IMR-90 (cell line): ENCODE results near the gene MRPL54. TPM values are rescaled to one million over a fixed set of nuclear protein-coding genes. Genes with fewer than 3 reads are reported as not detected.

Experiments
- microRNA-seq, 2 experiments: library from miRNA; stranded (forward) in 1 of 2; unstranded in 1 of 2; fragments of 10-50 nt in 1 of 2; fragments of <30 nt in 1 of 2; gene quantifications in 1 of 2; microRNA quantifications in 1 of 2; one replicate each; pipeline versions ENCODE3 to v1.1.0; 2013 to 2020; ENCODE audit not compliant: insufficient read depth in 1 of 2, insufficient read length in 1 of 2, unreplicated experiment in 1 of 2
- polyA plus RNA-seq, 3 experiments: library from polyadenylated mRNA; depleted of rRNA; stranded (reverse); fragments of >200 nt; gene quantifications; 2 replicates each; pipeline ENCODE4 v1.2.3, GENCODE V29; 2012; ENCODE audit warnings: low replicate concordance in 1 of 3
- small RNA-seq, 5 experiments: library from RNA; depleted of rRNA; stranded (forward); fragments of <200 nt; gene quantifications; one replicate each; pipeline ENCODE3, GENCODE V24; 2012
- total RNA-seq: library from RNA; depleted of rRNA; stranded (reverse); fragments of >200 nt; gene quantifications from 2 replicates; pipeline ENCODE4 v1.2.3, GENCODE V29; 2012; rRNA removed

The MRPL54 gene
- total and polyA plus RNA-seq, 2 of the 4 experiments (the other 2 are of a cell fraction): 55.9 to 75.7 TPM

Small RNAs within 50 kb of the gene (microRNA-seq; reads per million reads assigned to microRNA genes)
- not detected for gene AC005777.1 (ENCODE audit: insufficient read depth, insufficient read length)

Small RNAs within 50 kb of the gene (small RNA-seq; reads per million reads assigned to genes)
- 0 reads per million in 5 experiments for gene AC005777.1

Other genes with a start within 250 kb of the MRPL54 start
- not detected in 2 replicates for gene TEKTIP1, start 223.5 kb upstream of the MRPL54 start, total RNA-seq
- not detected in 2 replicates for gene TEKTIP1, start 223.5 kb upstream of the MRPL54 start, polyA plus RNA-seq (2012; rRNA removed)
- 20.4 and 25.0 TPM in 2 replicates for gene MFSD12, start 205.1 kb upstream of the MRPL54 start, total RNA-seq
- gene MFSD12, start 205.1 kb upstream of the MRPL54 start, polyA plus RNA-seq (2012; rRNA removed): 77.2 and 85.1 TPM in 2 replicates
- gene HMG20B, start 189.7 kb upstream of the MRPL54 start, total RNA-seq: 57.5 and 59.4 TPM in 2 replicates
- 63.8 and 76.9 TPM in 2 replicates for gene HMG20B, start 189.7 kb upstream of the MRPL54 start, polyA plus RNA-seq (2012; rRNA removed)
- gene GIPC3, start 177.2 kb upstream of the MRPL54 start, total RNA-seq: under 0.01 TPM in 2 replicates
- gene GIPC3, start 177.2 kb upstream of the MRPL54 start, polyA plus RNA-seq (2012; rRNA removed): 0.36 and 0.42 TPM in 2 replicates
- gene TBXA2R, start 155.8 kb upstream of the MRPL54 start, total RNA-seq: 0.28 and 0.36 TPM in 2 replicates
- gene TBXA2R, start 155.8 kb upstream of the MRPL54 start, polyA plus RNA-seq (2012; rRNA removed): 2.3 and 3.6 TPM in 2 replicates
- 10.8 and 12.8 TPM in 2 replicates for gene CACTIN, start 135.9 kb upstream of the MRPL54 start, total RNA-seq
- gene CACTIN, start 135.9 kb upstream of the MRPL54 start, polyA plus RNA-seq (2012; rRNA removed): 19.5 and 25.1 TPM in 2 replicates
- gene PIP5K1C, start 62.2 kb upstream of the MRPL54 start, total RNA-seq: 10.8 and 13.6 TPM in 2 replicates
- gene PIP5K1C, start 62.2 kb upstream of the MRPL54 start, polyA plus RNA-seq (2012; rRNA removed): 23.3 and 28.0 TPM in 2 replicates
- gene TJP3, start 54.3 kb upstream of the MRPL54 start, total RNA-seq: not detected in 2 replicates
- gene TJP3, start 54.3 kb upstream of the MRPL54 start, polyA plus RNA-seq (2012; rRNA removed): not detected in 2 replicates
- gene APBA3, start 990 bp upstream of the MRPL54 start, total RNA-seq: 8.6 and 9.5 TPM in 2 replicates
- 18.4 and 21.0 TPM in 2 replicates for gene APBA3, start 990 bp upstream of the MRPL54 start, polyA plus RNA-seq (2012; rRNA removed)
- not detected in 2 replicates for gene RAX2, start 9.5 kb downstream of the MRPL54 start, total RNA-seq
- not detected in 2 replicates for gene RAX2, start 9.5 kb downstream of the MRPL54 start, polyA plus RNA-seq (2012; rRNA removed)
- gene MATK, start 23.7 kb downstream of the MRPL54 start, total RNA-seq: not detected in 2 replicates
- gene MATK, start 23.7 kb downstream of the MRPL54 start, polyA plus RNA-seq (2012; rRNA removed): not detected in 2 replicates
- 0.28 TPM in 1 of 2 replicates, not detected in the other for gene ZFR2, start 106.4 kb downstream of the MRPL54 start, total RNA-seq
- 0.10 and 0.19 TPM in 2 replicates for gene ZFR2, start 106.4 kb downstream of the MRPL54 start, polyA plus RNA-seq (2012; rRNA removed)
- gene ATCAY, start 118.0 kb downstream of the MRPL54 start, total RNA-seq: 0.28 and 0.36 TPM in 2 replicates
- gene ATCAY, start 118.0 kb downstream of the MRPL54 start, polyA plus RNA-seq (2012; rRNA removed): 0.19 and 0.31 TPM in 2 replicates
- not detected in 2 replicates for gene NMRK2, start 170.4 kb downstream of the MRPL54 start, total RNA-seq
- not detected in 2 replicates for gene NMRK2, start 170.4 kb downstream of the MRPL54 start, polyA plus RNA-seq (2012; rRNA removed)
- 128 and 145 TPM in 2 replicates for gene DAPK3, start 208.4 kb downstream of the MRPL54 start, total RNA-seq
- 188 and 202 TPM in 2 replicates for gene DAPK3, start 208.4 kb downstream of the MRPL54 start, polyA plus RNA-seq (2012; rRNA removed)
- 1,727 and 2,161 TPM in 2 replicates for gene EEF2, start 222.8 kb downstream of the MRPL54 start, total RNA-seq
- 1,505 and 1,547 TPM in 2 replicates for gene EEF2, start 222.8 kb downstream of the MRPL54 start, polyA plus RNA-seq (2012; rRNA removed)
- 10.8 and 13.6 TPM in 2 replicates for gene PIAS4, start 245.1 kb downstream of the MRPL54 start, total RNA-seq
- 12.1 and 16.6 TPM in 2 replicates for gene PIAS4, start 245.1 kb downstream of the MRPL54 start, polyA plus RNA-seq (2012; rRNA removed)